ENCODE data around the gene RABGAP1L.
"Not testable (repeated sequence)": the region's sequence is repeated elsewhere in the genome, so short reads cannot be mapped to it uniquely, and the experiment has no call there.

RABGAP1L gene

DNA sequence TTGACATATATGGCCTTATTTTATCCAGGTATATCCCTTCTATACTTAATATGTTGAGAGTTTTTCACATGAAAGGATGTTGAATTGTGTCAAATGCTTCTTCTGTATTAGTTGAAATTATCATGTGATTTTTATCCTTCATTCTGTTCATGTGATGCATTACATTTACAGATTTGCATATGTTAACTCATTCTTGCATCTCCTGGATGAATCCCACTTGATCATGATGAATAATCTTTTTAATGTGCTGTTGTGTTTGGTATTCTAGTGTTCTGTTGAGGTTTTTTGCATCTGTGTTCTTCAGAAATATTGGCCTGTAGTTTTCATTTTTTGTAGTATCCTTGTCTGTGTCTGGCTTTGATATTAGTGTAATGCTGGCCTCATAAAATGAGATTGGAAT, 150.2 kb downstream of the RABGAP1L start:
- no peak overlapping the region for H3K4me3 Mint-ChIP-seq
- peaks cover 92% of the 10 kb centered on the region for H3K36me3 Mint-ChIP-seq (ENCODE audit: low read depth)
- peaks cover 48% of the 10 kb centered on the region for H3K9me3 Mint-ChIP-seq
- no peaks in the 10 kb centered on the region for H3K27me3 Mint-ChIP-seq
- H3K27ac Mint-ChIP-seq, result no peak overlapping the region
- H3K4me1 Mint-ChIP-seq (ENCODE audit: low read depth), result peaks cover 15% of the 10 kb centered on the region

DNA sequence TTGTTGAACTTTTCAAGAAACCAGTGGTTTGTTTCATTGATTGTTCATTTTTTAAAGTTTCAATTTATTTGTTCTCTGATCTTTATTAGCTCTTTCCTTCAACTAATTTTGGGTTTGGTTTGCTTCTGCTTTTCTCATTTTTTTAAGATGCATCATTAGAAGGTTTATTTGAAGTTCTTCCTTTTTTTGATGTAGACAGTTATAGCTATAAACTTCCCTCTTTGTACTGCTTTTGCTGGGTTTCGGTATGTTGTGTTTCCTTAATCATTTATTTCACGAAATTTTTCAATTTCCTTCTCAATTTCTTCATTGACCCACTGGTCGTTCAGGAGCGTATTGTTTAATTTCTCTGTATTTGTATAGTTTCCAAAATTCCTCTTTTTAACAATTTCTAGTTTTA, 155.1 kb downstream of the RABGAP1L start:
- Mint-ChIP-seq H3K4me1 (ENCODE audit: low read depth) (peaks cover 17% of the 10 kb centered on the region), H3K27ac (no peak overlapping the region), H3K36me3 (ENCODE audit: low read depth) (peaks cover 88% of the 10 kb centered on the region), H3K4me3 (no peak overlapping the region), H3K9me3 (peaks cover 53% of the 10 kb centered on the region), H3K27me3 (no peaks in the 10 kb centered on the region)

DNA sequence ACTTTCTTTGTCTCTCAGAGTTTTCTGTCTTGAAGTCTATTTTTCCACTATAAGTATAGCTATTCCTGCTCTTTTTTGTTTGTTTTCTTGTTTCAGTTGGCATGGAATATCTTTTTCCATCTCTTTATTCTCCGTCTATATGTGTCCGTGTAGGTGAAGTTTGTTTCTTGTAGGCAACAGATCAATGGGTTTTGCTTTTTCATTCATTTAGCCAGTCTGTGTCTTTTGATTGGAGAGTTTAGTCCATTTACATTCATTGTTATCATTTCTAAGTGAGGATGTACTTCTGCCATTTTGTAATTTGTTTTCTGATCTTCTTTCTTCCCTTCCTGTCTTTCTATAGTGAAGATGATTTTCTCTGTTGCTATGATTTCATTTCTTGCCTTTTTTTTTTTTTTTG, 155.9 kb downstream of the RABGAP1L start:
- Mint-ChIP-seq H3K9me3 (peaks cover 53% of the 10 kb centered on the region), H3K4me3 (no peak overlapping the region), H3K36me3 (ENCODE audit: low read depth) (peaks cover 88% of the 10 kb centered on the region), H3K27ac (no peak overlapping the region), H3K4me1 (ENCODE audit: low read depth) (peaks cover 14% of the 10 kb centered on the region), H3K27me3 (no peaks in the 10 kb centered on the region)

DNA sequence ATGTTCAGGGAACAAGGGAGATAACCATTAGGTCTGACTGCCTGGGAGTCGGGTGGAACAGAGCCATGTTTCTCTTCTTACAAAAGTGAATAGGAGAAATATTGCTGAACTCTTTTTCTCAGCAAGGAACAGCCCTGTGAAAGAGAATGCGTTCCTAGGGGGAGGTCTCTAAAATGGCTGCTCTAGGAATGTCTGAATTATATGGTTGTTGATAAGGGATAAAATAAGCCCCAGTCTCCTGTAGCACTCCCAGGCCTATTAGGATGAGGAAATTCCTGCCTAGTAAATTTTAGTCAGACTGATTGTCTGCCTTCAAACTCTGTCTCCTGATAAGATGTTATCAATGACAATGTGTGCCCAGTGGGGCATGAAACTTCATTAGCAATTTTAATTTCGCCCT, 161.6 kb downstream of the RABGAP1L start:
- peaks cover 79% of the 10 kb centered on the region for H3K36me3 Mint-ChIP-seq (ENCODE audit: low read depth)
- H3K4me1 Mint-ChIP-seq (ENCODE audit: low read depth), result peaks cover 10% of the 10 kb centered on the region
- H3K27ac Mint-ChIP-seq, H3K4me3 Mint-ChIP-seq, H3K27me3 Mint-ChIP-seq: not testable (repeated sequence)
- H3K9me3 Mint-ChIP-seq, result peaks cover 52% of the 10 kb centered on the region

DNA sequence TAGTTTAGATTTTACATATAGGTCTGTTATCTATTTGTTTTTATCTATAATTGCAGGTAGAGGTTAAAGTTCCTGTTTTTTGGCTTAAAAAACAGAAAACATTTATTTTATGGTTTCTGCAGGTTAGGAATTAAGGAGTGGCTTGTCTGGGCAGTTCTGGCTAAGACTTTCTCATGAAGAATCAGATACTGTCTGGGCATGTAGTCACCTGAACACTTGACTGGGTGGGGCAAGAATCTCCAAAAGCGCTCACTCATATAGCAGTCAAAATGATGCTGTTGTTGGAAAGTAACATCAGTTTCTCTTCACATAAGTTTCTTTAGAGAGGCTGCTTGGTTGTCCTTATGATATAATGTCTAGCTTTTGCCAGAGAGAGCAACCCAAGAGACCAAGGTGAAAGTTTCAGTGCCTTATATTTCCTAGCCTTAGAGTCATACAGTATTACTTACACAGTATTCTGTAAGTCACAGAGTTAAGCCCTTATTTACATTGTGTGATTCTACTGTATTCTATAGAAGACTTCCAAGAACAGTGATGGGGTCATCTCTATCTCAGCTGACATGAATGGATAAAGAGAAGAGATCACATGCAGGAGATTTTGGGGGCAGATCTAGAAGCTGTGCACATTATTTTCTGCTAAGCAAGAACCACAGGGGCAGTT, 163.0 kb downstream of the RABGAP1L start:
- H3K4me1 Mint-ChIP-seq (ENCODE audit: low read depth), result peaks cover 10% of the 10 kb centered on the region
- H3K27me3 Mint-ChIP-seq, result no peaks in the 10 kb centered on the region
- peaks cover 59% of the 10 kb centered on the region for H3K9me3 Mint-ChIP-seq
- no peak overlapping the region for H3K27ac Mint-ChIP-seq
- H3K4me3 Mint-ChIP-seq, result no peak overlapping the region
- H3K36me3 Mint-ChIP-seq (ENCODE audit: low read depth), result peaks cover 79% of the 10 kb centered on the region

DNA sequence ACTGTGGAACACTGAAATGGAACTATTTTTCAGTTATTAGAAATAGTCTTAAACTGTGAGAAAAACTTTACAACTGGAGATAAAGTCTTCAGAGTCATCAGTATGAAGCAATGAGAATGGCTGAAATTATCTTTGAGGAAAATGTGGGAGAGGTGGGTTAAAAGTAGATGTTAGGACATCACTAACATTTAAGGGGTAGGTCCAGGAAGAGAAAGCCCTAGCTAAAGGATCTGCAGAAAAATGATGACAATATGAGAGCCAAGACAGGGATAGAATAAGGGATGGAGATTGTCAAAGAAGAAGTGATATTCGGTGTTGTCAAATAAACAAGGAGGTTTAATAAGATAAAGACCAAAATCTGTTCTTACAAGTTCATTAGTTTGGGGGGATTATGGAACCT, 165.2 kb downstream of the RABGAP1L start:
- no peaks in the 10 kb centered on the region for H3K27me3 Mint-ChIP-seq
- no peak overlapping the region for H3K27ac Mint-ChIP-seq

DNA sequence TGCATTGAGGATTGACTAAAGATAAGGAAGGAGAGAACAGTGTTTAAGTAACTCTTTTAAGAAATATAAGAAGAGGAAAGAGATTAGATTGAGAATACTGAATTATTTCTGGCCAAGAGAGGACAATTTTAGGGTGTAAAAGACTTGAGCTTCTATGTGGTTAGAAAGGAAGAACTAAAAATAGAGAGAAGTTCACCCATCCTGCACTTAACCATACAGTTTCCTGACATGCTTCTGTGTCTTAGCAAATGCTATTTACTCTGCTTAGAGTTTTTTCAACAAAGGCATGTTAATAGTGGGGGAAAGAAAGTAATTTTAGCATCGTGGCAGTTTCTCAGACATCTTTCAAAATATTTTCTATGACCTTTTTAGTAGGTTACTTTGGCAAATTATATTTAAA, 165.6 kb downstream of the RABGAP1L start:
- Mint-ChIP-seq H3K4me3 (no peak overlapping the region), H3K9me3 (peaks cover 48% of the 10 kb centered on the region), H3K27ac (no peak overlapping the region), H3K36me3 (ENCODE audit: low read depth) (peaks cover 59% of the 10 kb centered on the region), H3K4me1 (ENCODE audit: low read depth) (peaks cover 10% of the 10 kb centered on the region), H3K27me3 (no peaks in the 10 kb centered on the region)

More for the DNA sequence above, 165.2 kb downstream of the RABGAP1L start:
- Mint-ChIP-seq H3K9me3 (peaks cover 53% of the 10 kb centered on the region), H3K36me3 (ENCODE audit: low read depth) (peaks cover 64% of the 10 kb centered on the region), H3K4me1 (ENCODE audit: low read depth) (peaks cover 10% of the 10 kb centered on the region), H3K4me3 (no peak overlapping the region)

DNA sequence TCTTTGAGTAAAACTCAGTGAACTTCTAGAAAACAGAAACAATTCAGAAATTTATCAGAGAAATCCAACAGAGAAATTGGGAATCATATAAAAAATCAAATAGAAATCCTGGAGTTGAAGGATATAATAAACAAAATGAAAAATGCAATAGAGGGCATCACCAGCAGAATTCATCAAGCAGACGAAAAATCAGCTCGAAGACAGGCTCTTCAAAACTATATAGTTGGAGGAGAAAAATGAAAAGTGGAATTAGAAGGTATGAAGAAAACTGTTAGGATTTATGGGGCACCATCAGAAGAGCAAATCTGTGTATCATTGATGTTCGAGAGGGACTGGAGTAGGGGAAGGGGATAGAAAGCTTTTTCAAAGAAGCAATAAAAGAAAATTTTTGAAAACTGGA, 167.0 kb downstream of the RABGAP1L start:
- peaks cover 10% of the 10 kb centered on the region for H3K4me1 Mint-ChIP-seq (ENCODE audit: low read depth)
- no peak overlapping the region for H3K4me3 Mint-ChIP-seq
- no peak overlapping the region for H3K27ac Mint-ChIP-seq
- no peaks in the 10 kb centered on the region for H3K27me3 Mint-ChIP-seq
- H3K9me3 Mint-ChIP-seq, result peaks cover 36% of the 10 kb centered on the region
- peaks cover 46% of the 10 kb centered on the region for H3K36me3 Mint-ChIP-seq (ENCODE audit: low read depth)

DNA sequence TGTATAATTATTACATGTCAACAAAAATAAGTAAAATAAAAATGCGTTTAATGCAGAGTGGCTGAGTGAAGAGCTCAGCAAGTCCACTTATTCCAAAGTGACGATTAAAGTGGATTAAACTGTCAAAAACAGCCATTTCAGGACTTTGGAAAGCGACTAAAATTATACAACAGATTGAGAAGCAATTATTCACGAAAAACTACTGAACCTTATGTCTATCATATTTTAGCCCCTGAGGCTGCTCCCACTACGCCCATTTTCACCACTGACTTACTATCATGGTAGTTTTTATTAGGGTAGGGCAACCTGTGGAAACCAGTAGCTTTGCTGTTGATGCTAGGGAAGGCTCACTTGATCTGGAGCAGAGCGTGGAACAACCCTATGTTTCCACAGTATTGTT, 174.1 kb downstream of the RABGAP1L start:
- H3K9me3 Mint-ChIP-seq, result no peaks in the 10 kb centered on the region
- H3K27ac Mint-ChIP-seq, result no peak overlapping the region
- no peaks in the 10 kb centered on the region for H3K27me3 Mint-ChIP-seq

DNA sequence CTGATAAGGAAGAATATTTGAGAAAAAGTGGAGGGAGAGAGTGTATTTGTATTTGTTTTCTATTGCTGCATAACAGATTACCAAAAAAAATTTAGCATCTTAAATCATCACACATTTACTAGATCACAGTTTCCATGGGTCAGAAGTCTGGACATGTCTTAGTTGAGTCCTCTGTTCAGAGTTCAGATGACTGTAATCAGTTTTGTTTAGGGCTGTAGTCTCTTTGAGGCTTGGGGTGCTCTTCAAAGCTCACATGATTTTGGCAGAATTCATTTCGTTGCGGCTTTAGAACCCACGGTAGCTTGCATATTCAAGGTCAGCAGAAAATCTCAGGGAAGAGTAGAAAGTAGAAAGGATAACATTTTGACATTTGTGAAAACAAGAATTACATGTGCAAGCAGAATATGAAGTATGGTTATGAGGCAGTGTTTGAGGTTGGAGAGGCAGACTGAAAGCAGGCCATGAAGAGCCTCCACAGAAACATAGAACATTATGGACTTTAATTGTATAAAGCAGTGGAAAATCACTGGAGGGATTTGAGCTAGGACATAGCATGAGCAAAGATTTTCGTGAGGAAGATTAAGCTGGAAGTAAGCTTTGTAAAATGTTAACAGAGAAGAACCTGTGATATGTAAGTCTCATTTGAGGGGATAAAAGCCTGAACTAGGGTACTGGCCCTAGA, 177.8 kb downstream of the RABGAP1L start:
- Mint-ChIP-seq H3K36me3 (ENCODE audit: low read depth) (peaks cover 4% of the 10 kb centered on the region), H3K27ac (peak overlapping the region; percentile 33), H3K27me3 (no peaks in the 10 kb centered on the region), H3K4me1 (ENCODE audit: low read depth) (peaks cover 4% of the 10 kb centered on the region), H3K9me3 (peaks cover 3% of the 10 kb centered on the region), H3K4me3 (no peak overlapping the region)

More for the DNA sequence above, 174.1 kb downstream of the RABGAP1L start:
- H3K36me3 Mint-ChIP-seq (ENCODE audit: low read depth), result no peaks in the 10 kb centered on the region
- peaks cover 4% of the 10 kb centered on the region for H3K4me1 Mint-ChIP-seq (ENCODE audit: low read depth)
- no peak overlapping the region for H3K4me3 Mint-ChIP-seq

DNA sequence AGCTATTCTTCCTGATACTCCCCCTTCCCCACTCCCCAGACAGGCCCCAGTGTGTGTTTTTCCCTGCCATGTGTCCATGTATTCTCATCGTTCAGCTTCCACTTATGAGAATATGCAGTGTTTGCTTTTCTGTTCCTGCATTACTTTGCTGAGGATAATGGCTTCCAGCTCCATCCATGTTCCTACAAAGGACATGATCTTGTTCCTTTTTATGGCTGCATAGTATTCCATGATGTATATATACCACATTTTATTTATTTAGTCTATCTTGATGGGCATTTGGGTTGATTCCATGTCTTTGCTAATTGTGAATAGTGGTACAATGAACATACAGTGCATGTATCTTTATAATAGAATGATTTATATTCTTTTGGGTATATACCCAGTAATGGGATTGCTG, 181.1 kb downstream of the RABGAP1L start:
- H3K4me3 Mint-ChIP-seq; H3K27me3 Mint-ChIP-seq; H3K9me3 Mint-ChIP-seq; H3K27ac Mint-ChIP-seq; H3K36me3 Mint-ChIP-seq (ENCODE audit: low read depth); H3K4me1 Mint-ChIP-seq (ENCODE audit: low read depth): not testable (repeated sequence)

DNA sequence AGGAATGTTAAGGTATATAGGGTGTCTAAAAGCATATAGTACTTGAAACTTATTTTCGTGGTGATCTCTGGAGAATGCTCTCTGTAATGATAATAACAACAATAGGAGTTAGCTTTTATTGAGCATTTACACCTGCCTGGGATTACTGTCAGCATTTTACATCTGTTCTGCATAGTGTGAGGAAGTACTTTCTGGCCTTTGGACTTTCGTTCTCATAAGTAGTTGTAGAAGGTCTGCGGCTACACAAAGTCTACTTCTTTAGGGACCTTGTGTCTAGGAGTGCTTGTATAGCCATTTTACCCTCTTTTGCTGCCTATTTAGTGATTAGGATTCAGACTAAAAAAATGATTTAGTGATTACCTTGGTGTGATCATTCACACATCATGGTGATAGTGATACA, 184.8 kb downstream of the RABGAP1L start:
- H3K4me3 Mint-ChIP-seq, result no peak overlapping the region
- H3K9me3 Mint-ChIP-seq, result peaks cover 22% of the 10 kb centered on the region
- H3K27ac Mint-ChIP-seq, result no peak overlapping the region
- no peaks in the 10 kb centered on the region for H3K27me3 Mint-ChIP-seq
- H3K36me3 Mint-ChIP-seq (ENCODE audit: low read depth), result peaks cover 20% of the 10 kb centered on the region
- H3K4me1 Mint-ChIP-seq (ENCODE audit: low read depth), result no peaks in the 10 kb centered on the region

DNA sequence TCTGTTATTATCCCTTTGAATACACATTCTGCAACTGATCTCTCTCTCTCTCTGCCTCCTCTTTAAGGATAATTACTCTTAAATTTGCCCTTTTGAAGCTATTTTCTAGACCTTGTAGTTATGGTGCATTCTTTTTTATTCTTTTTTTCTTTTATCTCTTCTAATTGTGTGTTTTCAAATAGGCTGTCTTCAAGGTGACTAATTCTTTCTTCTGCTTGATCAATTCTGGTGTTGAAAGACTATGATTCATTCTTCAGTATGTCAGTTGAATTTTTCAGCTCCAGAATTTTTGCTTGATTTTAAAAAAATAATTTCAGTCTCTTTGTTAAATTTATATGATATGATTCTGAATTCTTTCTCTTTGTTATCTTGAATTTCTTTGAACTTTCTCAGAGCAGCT, 192.8 kb downstream of the RABGAP1L start:
- H3K27me3 Mint-ChIP-seq, result no peaks in the 10 kb centered on the region
- no peaks in the 10 kb centered on the region for H3K4me1 Mint-ChIP-seq (ENCODE audit: low read depth)
- no peak overlapping the region for H3K4me3 Mint-ChIP-seq
- H3K27ac Mint-ChIP-seq, result no peak overlapping the region
- H3K9me3 Mint-ChIP-seq, result peaks cover 14% of the 10 kb centered on the region
- H3K36me3 Mint-ChIP-seq (ENCODE audit: low read depth), result peaks cover 18% of the 10 kb centered on the region

DNA sequence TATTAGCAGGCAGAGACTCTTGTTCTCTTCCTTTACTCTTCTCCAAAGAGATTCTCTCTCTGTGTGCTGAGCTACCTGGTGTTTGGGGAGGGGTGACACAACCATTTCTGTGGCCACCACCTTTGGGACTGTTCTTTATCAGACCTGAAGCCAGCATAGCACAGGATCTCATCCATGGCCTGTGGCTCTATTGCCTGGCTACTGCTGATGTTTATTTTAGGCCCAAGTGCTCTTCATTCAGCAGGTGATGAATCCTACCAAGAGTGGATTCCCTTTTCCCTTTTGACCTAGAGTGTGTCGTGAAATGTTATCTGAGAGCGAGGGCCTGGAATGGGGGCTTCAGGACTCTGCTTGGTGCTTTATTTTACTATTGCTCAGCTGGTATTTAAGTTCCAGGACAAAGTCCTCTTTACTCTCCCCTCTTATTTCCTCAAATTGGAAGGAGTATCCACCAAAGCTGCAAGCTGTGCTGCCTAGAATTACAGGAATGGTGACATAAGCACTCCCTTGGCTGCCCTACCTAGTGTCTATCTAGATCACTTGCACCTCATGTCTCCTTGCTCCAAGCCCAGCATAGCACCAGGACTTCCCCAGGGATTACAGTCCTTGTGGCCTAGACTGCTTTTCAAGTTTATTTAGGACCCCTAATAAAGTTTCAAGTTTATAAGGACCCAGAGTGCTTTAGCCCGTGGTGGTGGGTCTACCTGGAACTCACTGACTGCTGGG, 193.7 kb downstream of the RABGAP1L start:
- Mint-ChIP-seq H3K27ac (no peak overlapping the region), H3K36me3 (ENCODE audit: low read depth) (peaks cover 12% of the 10 kb centered on the region), H3K4me1 (ENCODE audit: low read depth) (no peaks in the 10 kb centered on the region), H3K9me3 (peaks cover 6% of the 10 kb centered on the region), H3K27me3 (no peaks in the 10 kb centered on the region), H3K4me3 (no peak overlapping the region)

DNA sequence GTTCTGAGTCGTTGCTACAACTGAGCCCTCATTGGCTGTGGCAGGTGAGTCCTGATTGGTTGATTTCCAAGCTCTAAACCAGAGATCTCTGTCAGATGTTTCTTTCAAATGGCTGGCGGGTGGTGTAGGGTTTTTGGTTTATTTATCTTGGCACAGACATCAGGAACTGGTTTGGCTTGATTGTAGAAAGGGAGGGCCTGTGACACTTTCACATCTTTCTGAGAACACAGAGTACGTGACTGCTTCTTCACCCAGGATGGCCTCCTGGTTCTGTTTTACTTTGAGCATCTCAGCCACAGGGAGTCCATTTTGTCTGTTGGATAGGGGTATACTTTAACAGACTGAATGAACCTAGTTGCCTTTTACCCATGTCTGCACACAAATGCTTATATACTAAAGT, 199.0 kb downstream of the RABGAP1L start:
- H3K36me3 Mint-ChIP-seq (ENCODE audit: low read depth), result peaks cover 14% of the 10 kb centered on the region
- no peaks in the 10 kb centered on the region for H3K27me3 Mint-ChIP-seq
- peaks cover 5% of the 10 kb centered on the region for H3K4me1 Mint-ChIP-seq (ENCODE audit: low read depth)
- no peak overlapping the region for H3K4me3 Mint-ChIP-seq
- no peak overlapping the region for H3K27ac Mint-ChIP-seq
- no peaks in the 10 kb centered on the region for H3K9me3 Mint-ChIP-seq
